Activated CD8-positive, alpha-beta memory T cell treated with anti-CD3 and anti-CD28 coated beads for 1 hour (primary cell): Measurements from ENCODE around the gene SCYL1.

Source experiments
- DNase-seq, 2 donors: peaks; one replicate each; pipeline ENCODE4 v3.0.0-alpha.2; 2020; ENCODE audit warnings: low read depth in 1 of 2; ENCODE audit errors: extremely low read depth in 1 of 2

The SCYL1 gene

DNA sequence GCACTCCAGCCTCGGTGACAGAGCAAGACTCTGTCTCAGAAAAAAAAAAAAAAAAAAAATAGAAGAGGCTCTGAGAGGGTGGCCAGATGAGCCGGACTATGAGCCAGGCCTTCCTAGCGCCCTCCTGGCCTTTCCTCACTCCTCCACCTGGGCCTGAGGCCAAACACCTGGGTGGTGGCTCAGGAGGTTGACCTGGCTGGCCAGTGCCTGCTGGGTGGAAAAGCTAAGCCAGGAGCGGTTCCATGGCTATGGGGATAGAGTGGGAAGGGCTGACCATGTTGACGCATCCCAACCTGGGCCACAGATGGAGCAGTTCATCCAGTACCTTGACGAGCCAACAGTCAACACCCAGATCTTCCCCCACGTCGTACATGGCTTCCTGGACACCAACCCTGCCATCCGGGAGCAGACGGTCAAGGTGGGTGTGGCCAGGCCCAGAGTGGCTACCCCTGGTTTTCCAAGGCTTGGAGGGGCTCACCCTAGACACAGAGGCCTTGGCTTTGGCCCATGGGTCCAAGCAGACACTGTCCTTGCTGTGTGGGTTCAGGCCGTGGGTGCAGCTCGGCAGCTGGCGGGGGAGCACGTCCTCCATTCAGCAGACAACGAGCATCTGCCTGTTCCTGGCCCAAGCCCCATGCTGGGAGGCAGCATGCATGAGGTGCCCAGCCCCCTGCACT lies 7.6 kb downstream of the SCYL1 start:
- no peak for DNase-seq

GRCh38 chr11:65535102-65535501 lies 10.2 kb downstream of the SCYL1 start:
- DNase-seq: no peak

- DNase-seq: no peak
These were observed 11.8 kb downstream of the SCYL1 start for GRCh38 chr11:65536412-65537295.

- no peak for DNase-seq
These were observed 12.4 kb downstream of the SCYL1 start for GRCh38 chr11:65537296-65537597.

- no peak for DNase-seq
These were observed 12.8 kb downstream of the SCYL1 start for GRCh38 chr11:65537620-65538231.

DNA sequence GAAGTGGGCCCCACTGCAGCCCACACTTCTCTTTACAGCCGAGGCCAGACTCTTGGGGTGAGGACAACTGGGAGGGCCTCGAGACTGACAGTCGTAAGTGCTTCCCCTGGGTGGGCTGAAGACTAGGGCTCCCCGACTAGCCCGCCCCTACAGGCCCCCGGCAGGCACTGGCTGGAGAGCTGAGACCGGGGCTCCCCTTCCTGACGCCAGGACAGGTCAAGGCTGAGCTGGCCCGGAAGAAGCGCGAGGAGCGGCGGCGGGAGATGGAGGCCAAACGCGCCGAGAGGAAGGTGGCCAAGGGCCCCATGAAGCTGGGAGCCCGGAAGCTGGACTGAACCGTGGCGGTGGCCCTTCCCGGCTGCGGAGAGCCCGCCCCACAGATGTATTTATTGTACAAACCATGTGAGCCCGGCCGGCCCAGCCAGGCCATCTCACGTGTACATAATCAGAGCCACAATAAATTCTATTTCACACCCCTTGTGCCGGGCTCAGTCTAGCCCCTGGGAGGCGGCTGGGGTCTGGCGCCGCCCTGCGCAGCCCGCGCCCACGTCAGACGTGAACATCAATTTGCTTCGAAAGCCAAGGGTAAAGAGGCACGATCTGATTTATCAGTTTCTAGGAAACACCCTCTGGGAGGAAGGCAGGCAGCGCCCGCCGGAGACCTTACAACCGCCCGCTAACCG lies 13.5 kb downstream of the SCYL1 start:
- DNase-seq: no peak

DNA sequence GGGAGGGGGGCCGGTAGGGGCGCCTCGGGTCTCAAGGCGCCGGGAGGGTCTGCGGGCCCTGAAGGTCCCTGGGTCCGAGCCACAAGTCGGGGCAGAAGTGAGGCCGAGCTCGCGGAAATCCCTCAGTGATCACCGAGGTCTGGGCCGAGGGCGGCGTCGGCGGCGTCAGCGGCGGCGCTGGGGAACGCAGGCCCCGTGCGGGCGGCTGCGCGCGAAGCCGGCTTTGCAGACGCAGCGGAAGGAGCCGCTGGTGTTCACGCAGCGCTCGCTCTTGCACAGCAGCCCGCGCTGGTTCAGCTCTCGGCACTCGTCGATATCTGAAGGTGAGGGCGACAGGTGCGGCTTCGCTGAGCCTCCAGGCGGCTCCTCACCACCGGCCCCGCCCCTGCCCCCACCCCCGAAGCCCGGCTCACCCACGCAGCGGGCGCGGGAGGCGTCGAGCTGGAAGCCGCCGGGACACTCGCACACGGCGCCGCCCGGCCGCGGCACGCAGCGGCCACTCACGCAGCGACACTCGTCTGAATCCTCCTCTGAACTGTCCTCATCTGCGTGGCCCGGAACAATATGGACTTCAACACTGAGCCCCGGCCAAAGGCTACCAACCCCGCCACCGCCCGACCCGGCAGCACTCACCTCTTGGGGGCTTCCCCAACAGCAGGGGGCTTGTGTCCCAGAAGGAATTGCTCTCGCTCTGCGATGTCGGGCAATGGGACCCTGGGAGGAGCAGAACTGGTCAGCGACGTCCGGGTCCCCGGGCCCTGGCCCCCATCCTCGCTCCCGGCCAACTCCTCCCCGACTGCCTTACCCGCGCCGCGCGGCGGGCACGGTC lies 14.2 kb downstream of the SCYL1 start:
- DNase-seq: no peak

DNA sequence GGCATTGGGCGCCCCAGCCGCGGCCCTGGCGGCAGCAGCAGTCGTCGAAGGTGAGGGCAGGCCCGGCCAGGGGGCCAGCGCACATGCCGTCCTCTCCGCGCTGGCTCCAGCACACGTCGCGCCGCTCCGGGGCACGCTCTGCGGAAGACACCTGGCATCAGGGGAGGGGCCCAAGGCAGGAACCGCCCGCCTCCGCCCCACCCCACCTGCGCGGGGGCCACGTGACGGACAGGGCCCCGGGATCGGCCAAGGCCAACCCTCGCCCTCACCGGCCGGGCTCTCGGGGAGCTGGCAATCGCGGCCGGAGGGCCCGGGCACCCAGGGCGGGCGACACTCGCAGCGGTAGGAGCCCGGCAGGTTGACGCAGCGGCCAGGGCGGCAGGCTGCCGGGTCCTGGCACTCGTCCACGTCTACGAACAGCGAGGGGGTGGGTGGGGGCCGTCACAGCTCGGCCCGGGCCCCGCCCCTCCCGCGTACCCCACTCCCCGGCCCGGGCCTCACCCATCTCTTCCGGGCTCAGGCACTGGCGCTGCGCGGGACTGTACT lies 14.9 kb downstream of the SCYL1 start:
- DNase-seq: no peak

DNA sequence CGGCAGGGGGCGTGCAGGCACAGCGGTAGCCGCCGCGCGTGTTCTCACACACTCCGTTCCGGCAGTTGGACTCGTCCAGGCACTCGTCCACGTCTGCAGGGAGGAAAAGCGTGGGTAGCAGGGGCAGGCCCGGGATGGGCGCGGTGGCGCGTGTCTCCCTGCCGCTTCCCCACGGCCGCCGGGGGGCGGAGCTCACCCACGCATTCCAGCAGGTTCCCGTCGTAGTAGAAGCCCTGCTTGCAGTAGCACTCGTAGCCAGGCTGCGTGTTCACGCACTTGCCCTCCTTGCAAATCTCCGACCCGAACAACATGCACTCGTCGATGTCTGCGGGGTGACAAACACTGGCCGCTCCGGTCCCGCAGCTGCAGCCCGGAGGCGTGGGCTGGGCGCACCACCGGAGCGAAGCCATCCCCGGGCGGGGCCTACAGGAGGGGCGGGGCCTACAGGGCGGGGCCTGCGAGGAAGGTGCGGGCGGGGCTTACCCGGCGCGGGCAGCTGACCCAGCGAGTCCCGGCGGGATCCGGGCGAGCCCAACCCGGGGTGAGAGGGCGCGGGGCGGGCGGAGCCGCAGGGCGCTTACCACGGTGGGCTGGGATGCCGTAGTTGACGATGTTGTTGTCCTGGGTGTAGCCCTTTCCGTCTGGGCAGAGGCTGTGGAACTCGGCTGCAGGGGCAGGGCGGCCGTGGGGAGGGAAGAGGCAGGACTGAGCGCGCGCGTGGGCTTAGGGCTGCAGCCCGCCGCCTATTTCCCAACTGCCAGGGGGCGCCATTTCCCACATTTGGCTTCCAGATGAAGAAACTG lies 15.6 kb downstream of the SCYL1 start:
- DNase-seq: peak; percentile 68 to 77

GRCh38 chr11:65541093-65541982 lies 16.5 kb downstream of the SCYL1 start:
- DNase-seq: no peak

- no peak for DNase-seq
These were observed 18.0 kb downstream of the SCYL1 start for GRCh38 chr11:65542738-65543390.

GRCh38 chr11:65545853-65546216 lies 21.0 kb downstream of the SCYL1 start:
- no peak for DNase-seq

- DNase-seq: peak; percentile 92 to 99
These were observed 21.5 kb downstream of the SCYL1 start for GRCh38 chr11:65546217-65546958.

DNA sequence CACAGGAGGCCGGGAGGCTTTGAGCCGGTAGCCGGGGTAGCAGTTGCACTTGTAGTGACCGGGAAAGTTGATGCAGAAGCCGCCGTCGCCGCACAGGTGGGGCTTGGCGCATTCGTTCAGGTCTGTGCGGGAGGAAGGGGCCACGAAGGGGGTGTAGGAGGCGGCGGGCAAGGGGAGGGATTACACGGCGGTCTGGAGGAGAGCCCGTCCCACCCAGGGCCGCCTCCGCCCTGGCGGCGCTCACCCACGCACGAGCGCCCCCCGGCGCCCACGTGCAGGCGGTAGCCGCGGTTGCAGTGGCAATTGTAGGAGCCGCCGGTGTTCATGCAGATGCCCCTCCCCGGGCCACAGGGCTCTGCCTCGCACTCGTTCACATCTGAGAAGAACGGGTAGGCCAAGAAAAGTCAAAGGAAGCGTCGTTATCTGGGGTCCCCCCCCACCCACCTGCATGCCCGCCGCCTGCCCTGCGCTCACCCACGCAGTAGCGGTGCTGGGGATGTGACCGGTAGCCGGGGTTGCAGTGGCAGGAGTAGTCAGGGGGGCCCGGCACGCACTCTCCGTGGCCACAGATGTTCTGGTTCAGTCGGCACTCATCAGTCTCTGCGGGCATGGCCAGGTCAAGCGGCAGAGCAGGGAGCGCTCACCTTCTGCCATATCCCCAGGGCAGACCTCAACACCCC lies 22.7 kb downstream of the SCYL1 start:
- DNase-seq: no peak

GRCh38 chr11:65548395-65548794 lies 23.5 kb downstream of the SCYL1 start:
- DNase-seq: no peak

GRCh38 chr11:65549096-65549495 lies 24.2 kb downstream of the SCYL1 start:
- no peak for DNase-seq
